ENCODE measurements around the gene LRRC7. TPM values are rescaled to one million over a fixed set of nuclear protein-coding genes. Genes with fewer than 3 reads are reported as not detected.

LRRC7 gene
- total RNA-seq, 1 donor from 2014 or later = not detected

DNA sequence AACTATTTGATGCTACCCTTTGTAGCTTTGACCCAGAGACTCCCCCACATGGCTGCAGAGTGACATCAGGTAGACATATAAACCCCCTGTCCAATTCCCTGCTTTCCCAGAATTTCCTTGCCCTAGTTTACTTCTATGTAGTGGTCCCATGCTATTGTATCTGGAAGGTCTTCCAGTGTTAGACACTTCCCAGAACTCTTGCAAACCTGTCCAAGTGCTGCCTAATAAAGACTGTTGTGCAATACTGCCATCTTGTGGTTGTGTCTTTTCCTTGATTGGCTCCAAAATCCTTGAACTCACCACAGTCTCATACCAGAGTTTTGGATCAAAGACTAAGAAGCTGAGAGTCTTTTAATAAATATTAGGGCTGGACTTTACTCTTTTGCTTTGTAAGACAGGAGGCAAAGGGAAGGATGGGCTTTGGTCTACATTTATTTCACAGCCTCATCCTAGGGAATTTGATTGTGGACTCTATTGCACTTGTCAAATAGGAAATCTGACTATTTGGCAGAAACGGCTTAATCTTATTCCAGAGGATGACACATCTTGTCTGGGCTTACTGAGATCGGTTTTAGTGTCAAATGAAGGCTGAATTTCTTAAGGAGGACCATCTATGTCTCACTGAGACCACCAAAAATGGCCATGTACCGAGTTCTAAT is 169.9 kb downstream of the LRRC7 start:
- no peak overlapping the region for H3K4me3 Mint-ChIP-seq (ENCODE audit: unreplicated experiment)
- no peaks in the 10 kb centered on the region for H3K4me1 Mint-ChIP-seq (ENCODE audit: unreplicated experiment)
- no peaks in the 10 kb centered on the region for H3K27me3 Mint-ChIP-seq (ENCODE audit: unreplicated experiment)
- peak; percentile 55 for DNase-seq (ENCODE audit: low spot score)
- no peaks in the 10 kb centered on the region for H3K36me3 Mint-ChIP-seq (ENCODE audit: low read depth, unreplicated experiment)
- H3K9me3 Mint-ChIP-seq (ENCODE audit: unreplicated experiment) = no peaks in the 10 kb centered on the region
- TF ChIP-seq, protein P1, sequence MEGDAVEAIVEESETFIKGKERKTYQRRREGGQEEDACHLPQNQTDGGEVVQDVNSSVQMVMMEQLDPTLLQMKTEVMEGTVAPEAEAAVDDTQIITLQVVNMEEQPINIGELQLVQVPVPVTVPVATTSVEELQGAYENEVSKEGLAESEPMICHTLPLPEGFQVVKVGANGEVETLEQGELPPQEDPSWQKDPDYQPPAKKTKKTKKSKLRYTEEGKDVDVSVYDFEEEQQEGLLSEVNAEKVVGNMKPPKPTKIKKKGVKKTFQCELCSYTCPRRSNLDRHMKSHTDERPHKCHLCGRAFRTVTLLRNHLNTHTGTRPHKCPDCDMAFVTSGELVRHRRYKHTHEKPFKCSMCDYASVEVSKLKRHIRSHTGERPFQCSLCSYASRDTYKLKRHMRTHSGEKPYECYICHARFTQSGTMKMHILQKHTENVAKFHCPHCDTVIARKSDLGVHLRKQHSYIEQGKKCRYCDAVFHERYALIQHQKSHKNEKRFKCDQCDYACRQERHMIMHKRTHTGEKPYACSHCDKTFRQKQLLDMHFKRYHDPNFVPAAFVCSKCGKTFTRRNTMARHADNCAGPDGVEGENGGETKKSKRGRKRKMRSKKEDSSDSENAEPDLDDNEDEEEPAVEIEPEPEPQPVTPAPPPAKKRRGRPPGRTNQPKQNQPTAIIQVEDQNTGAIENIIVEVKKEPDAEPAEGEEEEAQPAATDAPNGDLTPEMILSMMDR (IDR thresholded peaks at IDR 0.05; ENCODE audit: unreplicated experiment) = peak; percentile 70
- no peak overlapping the region for H3K27ac Mint-ChIP-seq (ENCODE audit: unreplicated experiment)

DNA sequence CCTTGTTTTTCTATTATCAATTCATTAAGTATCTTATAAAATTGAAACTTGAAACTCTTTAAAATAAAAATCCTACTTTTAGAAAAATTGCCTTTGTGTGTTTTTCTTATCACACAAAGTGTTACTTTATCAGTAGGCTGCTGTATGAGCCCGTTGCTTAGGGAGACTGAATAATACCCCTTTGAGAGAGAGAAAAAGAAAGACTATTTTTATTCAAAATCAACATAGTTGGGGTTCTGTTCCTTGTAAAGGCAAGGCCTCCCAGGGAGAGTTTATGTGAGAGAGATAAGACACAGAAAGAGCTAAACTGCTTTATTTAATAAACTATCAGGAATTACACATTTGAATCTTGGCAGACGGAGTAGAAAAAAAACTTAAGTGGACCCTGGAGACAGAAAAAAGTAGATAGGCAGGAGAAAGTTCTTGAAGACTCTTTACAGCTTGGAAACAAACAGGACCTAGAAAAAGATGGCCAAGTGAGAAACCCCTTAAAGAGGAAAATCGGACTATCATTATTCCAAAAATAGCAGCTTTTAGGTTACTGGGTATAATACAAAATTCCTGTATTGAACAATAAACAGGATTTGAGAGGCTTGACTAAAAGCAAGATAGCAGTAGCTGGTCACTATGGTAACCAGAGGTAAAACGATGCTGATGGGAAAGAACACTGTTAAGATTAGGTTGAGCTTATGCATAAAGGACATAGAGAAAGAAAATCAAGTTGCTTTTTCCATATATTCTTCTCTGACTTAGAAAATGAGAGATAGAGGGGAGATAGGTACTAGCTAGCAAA is 170.9 kb downstream of the LRRC7 start:
- H3K4me1 Mint-ChIP-seq (ENCODE audit: unreplicated experiment) = no peaks in the 10 kb centered on the region
- no peaks in the 10 kb centered on the region for H3K36me3 Mint-ChIP-seq (ENCODE audit: low read depth, unreplicated experiment)
- no peak overlapping the region for H3K4me3 Mint-ChIP-seq (ENCODE audit: unreplicated experiment)
- no peak for DNase-seq (ENCODE audit: low spot score)
- TF ChIP-seq, protein P1 (IDR thresholded peaks at IDR 0.05; ENCODE audit: unreplicated experiment) = no peak
- no peak overlapping the region for H3K27ac Mint-ChIP-seq (ENCODE audit: unreplicated experiment)
- no peaks in the 10 kb centered on the region for H3K27me3 Mint-ChIP-seq (ENCODE audit: unreplicated experiment)
- no peaks in the 10 kb centered on the region for H3K9me3 Mint-ChIP-seq (ENCODE audit: unreplicated experiment)

DNA sequence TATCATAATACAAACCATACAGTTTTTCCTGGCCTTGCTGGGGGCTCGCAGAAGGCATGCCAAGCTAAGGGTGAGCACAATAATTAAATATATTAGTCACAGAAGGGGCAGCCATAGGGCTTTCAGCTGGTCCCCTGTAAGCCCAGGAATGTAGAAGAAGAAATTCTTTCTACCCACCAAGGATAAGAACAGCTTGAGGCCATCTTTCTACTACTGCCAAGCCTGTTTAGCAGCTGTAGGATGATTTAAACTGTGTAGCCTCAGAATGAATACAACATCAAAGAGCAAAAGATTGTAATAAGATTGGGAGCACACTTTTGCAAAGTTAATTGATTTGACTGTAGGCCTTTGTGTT is 171.5 kb downstream of the LRRC7 start:
- Mint-ChIP-seq H3K4me1 (ENCODE audit: unreplicated experiment) (no peaks in the 10 kb centered on the region), H3K4me3 (ENCODE audit: unreplicated experiment) (no peak overlapping the region), H3K36me3 (ENCODE audit: low read depth, unreplicated experiment) (no peaks in the 10 kb centered on the region), H3K27me3 (ENCODE audit: unreplicated experiment) (no peaks in the 10 kb centered on the region), H3K9me3 (ENCODE audit: unreplicated experiment) (no peaks in the 10 kb centered on the region), H3K27ac (ENCODE audit: unreplicated experiment) (no peak overlapping the region)
- no peak for DNase-seq (ENCODE audit: low spot score)
- TF ChIP-seq, protein P1 (IDR thresholded peaks at IDR 0.05; ENCODE audit: unreplicated experiment) = no peak

DNA sequence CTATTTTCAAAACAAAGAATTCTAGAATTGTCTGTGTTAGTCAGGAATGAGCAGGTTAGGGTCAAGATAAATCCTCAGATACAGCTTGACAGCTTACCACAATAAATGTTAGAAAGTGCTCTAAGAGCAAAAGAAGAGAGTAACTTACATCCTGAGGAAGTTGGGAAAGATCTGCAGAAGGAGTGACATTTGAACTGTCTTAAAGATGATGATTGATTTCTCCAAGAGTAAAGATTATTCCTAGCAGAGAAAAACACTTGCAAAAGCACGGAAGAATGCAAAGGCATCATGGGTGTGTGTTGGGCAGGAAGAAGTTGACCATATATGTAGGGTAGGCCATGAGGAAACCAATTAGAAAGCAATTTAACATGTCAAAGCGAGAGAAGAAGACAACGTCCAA is 175.4 kb downstream of the LRRC7 start:
- no peak overlapping the region for H3K4me3 Mint-ChIP-seq (ENCODE audit: unreplicated experiment)
- no peaks in the 10 kb centered on the region for H3K9me3 Mint-ChIP-seq (ENCODE audit: unreplicated experiment)
- DNase-seq (ENCODE audit: low spot score) = no peak
- no peaks in the 10 kb centered on the region for H3K4me1 Mint-ChIP-seq (ENCODE audit: unreplicated experiment)
- H3K36me3 Mint-ChIP-seq (ENCODE audit: low read depth, unreplicated experiment) = no peaks in the 10 kb centered on the region
- TF ChIP-seq, protein P1 (IDR thresholded peaks at IDR 0.05; ENCODE audit: unreplicated experiment) = no peak
- H3K27ac Mint-ChIP-seq (ENCODE audit: unreplicated experiment) = no peak overlapping the region
- no peaks in the 10 kb centered on the region for H3K27me3 Mint-ChIP-seq (ENCODE audit: unreplicated experiment)

DNA sequence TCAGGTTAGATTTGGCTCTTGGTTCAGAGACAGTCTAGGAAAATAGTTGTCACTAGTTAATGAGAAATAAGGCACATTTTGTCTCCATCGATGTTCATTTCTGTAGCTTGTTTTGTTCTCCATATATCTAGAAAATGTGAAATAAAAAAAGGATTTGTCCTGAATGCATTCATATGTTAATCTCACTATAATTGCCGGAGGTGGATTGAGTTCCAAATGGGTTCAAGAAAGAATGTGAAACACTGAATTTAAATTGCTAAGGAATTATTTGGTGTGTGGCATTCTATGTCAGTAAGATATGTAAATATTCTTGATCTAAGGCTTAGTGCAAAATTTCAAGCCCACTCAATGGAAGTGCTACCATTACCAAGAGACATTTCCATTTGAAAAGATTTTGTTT is 176.7 kb downstream of the LRRC7 start:
- H3K4me3 Mint-ChIP-seq (ENCODE audit: unreplicated experiment) = no peak overlapping the region
- TF ChIP-seq, protein P1 (IDR thresholded peaks at IDR 0.05; ENCODE audit: unreplicated experiment) = no peak
- H3K36me3 Mint-ChIP-seq (ENCODE audit: low read depth, unreplicated experiment) = no peaks in the 10 kb centered on the region
- no peaks in the 10 kb centered on the region for H3K4me1 Mint-ChIP-seq (ENCODE audit: unreplicated experiment)
- no peak for DNase-seq (ENCODE audit: low spot score)
- no peak overlapping the region for H3K27ac Mint-ChIP-seq (ENCODE audit: unreplicated experiment)
- H3K27me3 Mint-ChIP-seq (ENCODE audit: unreplicated experiment) = no peaks in the 10 kb centered on the region
- H3K9me3 Mint-ChIP-seq (ENCODE audit: unreplicated experiment) = no peaks in the 10 kb centered on the region

All from endothelial cell (in vitro differentiated cells).